Smooth muscle cell of the brain vasculature (primary cell): Measurements from ENCODE around the gene C11orf52.
"Not testable (repeated sequence)": the region's sequence is repeated elsewhere in the genome, so short reads cannot be mapped to it uniquely, and the experiment has no call there.

Source experiments
- DNase-seq: peaks from one replicate; pipeline ENCODE4 v3.0.0-alpha.2; 2012; ENCODE audit warnings: low read depth, low spot score

The C11orf52 gene, protein sequence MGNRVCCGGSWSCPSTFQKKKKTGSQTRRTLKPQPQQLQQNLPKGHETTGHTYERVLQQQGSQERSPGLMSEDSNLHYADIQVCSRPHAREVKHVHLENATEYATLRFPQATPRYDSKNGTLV

DNA sequence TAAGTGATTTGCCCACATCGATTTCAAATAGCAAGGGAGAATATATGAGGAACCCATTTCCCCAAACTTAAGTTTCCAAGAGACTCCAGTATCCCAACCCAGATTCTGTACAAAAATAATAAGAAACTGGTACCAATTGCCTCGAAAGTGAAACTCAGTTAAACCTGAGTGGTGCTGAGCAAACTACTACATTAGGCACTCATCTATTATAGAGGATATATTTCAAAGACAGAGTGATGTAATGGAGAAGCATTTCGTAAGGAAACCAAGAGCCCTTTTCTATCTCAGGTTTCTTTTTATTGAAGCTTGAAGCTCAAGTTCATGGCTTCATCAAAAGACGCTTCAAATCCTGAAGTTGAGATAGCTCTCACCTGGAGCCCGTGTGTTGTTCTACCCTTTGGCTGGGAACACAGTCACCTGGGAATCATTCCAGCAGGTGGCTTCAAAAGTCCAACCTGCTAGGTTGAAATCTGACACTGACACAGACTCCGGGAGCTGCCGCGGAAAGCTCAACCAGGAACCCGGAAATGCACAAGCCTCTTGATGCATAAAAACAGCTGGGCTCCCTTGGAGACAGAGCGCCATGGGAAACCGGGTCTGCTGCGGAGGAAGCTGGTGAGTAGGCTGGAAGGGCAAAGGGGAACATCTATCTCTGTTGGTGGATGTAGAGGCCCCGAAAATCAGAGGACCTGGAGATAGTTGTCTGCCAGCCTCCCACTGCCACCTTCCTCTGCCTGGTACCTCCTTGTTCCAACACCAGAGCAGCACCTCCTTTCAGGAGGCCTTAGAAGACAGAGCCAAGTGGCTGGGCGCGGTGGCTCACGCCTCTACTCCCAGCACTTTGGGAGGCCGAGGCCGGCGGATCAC is at the start of gene C11orf52:
Gene C11orf52, plus strand, starts transcription at position 524 of the 867 bp plus-strand sequence. Its CDS starts 60 bp downstream, at position 584.
- no peak for DNase-seq

GRCh38 chr11:111870113-111870512 is 48.6 kb upstream of the C11orf52 start:
- DNase-seq, result no peak

DNA sequence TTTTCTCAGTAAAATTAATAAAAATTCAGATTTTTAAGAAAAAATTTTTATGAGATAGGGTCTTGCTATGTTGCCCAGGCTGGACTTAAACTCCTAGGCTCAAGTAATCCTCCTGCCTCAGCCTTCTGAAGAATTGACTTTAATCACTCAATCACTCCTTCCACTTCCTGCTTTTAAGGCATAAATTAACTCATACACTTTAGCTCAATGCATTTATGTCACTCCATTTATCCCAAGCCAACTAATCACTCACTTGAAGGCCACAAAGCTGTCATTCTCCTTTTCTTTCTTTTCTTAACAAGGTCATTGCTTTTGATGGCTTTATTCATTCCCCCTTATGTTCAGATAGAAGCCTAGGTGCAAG is 48.2 kb upstream of the C11orf52 start:
- no peak for DNase-seq

DNA sequence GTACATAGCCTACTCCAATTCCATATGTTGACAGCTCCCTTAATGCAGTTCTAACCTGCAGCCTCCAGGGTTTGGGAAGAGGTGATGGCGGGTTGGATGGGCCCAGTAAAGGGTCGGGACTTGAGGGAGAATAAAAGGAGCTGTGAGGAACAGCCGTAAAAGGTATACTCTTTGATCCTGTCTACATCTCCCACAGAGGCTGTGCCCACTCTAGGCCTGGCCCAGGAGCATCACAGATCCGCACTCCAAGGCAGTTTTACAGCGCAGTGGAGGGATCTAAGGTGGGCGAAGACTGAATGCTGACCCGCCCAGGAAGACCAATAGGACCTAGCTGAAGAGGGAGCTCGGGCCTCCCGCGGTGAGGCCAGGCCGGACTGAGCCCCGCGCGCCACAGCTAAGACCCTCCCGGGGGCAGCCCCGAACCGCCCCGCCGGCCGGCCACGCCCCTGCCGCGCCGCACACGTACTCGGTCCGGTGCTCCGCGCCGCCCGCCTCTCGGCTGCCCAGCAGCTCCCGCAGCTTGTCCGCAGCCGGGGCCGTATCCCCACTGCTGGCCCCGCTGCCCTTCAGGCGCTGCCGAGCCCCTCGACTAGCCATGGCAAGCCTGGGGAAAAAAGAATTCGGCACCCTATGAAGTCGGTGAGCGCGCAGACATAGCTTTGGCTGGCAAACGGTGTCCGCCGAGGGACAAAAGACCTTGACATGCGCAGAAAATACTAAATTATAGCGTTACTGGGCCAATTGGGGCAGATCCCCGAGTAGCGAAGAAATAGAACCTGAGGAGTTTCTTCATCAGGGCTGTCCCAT is 47.6 kb upstream of the C11orf52 start, which contains the start of gene ALG9:
Gene ALG9, minus strand, starts transcription at position 696 of the 807 bp plus-strand sequence. Its CDS starts 99 bp downstream, at position 597.
- DNase-seq, result peak; percentile 46

DNA sequence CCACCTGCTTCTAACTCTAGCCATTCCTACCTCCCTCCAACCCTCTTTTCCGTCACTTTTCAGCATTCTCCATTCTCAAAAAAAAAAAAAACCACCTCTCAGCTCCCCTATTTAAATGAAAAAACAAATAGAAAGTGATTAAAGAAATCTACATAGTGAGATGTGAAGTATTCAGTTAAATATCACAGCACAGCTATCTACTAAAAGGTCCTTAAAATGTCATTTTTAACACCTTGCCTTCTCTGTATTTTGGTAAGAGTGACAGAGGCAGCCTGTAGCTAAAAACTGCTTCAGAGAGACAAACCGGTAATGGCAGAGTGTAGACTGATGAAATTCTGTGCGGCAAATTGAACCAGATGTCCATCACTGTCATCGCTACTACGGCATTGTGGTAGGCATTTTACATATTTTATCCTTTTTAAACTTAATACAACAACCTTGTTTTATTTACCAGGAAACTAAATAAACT is 47.0 kb upstream of the C11orf52 start:
- no peak for DNase-seq

- DNase-seq, result peak; percentile 1
Measured at GRCh38 chr11:111878385-111878848, 40.3 kb upstream of the C11orf52 start.

DNA sequence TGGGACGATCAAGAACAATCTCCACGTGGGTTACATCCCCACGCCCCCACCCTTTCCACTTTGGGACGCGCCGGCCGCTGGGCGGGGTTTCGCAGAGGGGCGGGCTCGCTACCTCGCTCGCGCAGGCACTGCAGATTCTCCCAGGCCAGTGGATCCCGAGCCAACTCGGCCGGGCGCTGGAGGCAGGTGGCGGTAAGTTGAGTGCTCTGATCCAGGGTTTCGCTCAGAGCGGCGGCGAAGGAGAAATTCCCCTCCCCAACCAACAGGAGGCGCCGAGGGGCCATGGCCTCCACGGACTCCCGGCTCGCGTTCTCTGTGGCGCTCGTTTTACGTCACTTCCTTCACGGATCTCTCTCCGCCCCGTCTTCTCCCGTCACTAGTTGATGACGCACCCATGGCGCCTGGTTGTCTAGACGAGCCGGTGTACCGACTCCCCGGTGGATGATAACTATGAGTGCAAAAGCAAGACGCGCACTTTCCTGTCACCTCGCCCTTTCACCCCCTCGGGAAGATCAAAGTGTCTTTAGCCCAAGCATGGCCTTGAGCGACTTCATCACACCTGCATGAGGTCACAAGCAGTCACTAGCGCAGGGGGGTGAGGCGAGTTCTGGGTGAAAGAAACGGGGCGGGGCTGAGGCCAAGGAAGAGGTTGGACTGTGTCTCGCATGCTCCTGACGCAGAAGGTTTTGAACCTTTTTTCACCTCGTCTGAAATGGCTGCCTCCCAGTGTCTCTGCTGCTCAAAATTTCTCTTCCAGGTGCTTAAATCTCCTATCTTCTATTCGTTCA is 39.7 kb upstream of the C11orf52 start, which contains the start of the genes CFAP68 and FDXACB1:
Gene CFAP68, plus strand, starts transcription at position 693 of the 788 bp plus-strand sequence. Its CDS starts 20 bp downstream, at position 713.
Gene FDXACB1, minus strand, starts transcription at position 317 of the 788 bp plus-strand sequence. Its CDS starts 33 bp downstream, at position 284.
- DNase-seq, result peak; percentile 95

DNA sequence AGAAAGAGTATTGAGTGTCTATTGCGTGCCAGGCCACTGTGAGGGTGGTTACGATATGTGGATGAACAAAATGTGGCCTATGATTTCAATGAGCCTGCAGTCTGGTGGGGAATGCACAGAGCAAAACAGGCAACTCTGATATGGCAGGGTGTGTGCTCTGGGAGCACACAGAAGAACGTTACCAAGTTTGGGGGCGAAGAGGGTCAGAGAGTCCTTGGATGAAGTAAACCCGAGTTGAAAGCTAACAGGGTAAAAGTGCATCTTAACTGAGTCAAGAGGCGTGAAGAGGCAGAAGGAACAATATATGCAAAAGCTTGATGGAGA is 39.1 kb upstream of the C11orf52 start:
- no peak for DNase-seq

GRCh38 chr11:111882202-111882601 is 36.5 kb upstream of the C11orf52 start:
- DNase-seq, result no peak

DNA sequence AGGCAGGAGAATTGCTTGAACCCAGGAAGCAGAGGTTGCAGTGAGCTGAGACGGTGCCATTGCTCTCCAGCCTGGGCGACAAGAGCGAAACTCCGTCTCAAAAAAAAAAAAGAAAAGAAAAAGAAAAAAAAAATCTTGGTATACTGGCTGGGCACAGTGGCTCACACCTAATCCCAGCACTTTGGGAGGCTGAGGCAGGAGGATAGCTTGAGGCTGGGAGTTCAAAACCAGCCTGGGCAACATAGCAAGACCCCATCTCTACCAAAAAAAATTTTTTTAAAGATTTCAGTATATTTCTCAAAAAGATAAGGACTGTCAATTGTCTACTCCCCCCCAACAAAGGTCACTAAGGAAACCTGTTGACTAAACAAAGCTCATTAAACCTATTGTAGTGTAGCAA is 33.7 kb upstream of the C11orf52 start:
- not testable (repeated sequence) for DNase-seq

DNA sequence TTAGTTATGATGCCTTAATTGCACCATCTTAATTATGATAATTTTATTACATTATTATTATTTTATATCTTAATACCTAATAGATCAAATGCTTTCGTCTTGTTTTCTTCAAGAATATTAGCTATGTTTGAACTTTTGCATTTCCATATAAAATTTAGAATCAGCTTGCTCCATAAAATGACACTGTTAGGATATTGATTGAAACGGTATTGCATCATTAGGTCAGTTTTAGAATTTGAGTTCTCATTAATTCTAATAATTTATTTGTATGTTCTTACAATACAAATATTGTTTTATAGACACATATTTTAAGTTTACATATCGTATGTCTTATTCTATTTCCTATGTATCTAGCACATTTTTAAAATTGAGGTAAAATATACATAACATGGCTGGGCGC is 32.7 kb upstream of the C11orf52 start:
- no peak for DNase-seq

- DNase-seq, result no peak
Measured at GRCh38 chr11:111886844-111887243, 31.9 kb upstream of the C11orf52 start.

- no peak for DNase-seq
Measured at GRCh38 chr11:111905411-111905810, 13.3 kb upstream of the C11orf52 start.

GRCh38 chr11:111906680-111907079 is 12.0 kb upstream of the C11orf52 start:
- DNase-seq, result no peak

DNA sequence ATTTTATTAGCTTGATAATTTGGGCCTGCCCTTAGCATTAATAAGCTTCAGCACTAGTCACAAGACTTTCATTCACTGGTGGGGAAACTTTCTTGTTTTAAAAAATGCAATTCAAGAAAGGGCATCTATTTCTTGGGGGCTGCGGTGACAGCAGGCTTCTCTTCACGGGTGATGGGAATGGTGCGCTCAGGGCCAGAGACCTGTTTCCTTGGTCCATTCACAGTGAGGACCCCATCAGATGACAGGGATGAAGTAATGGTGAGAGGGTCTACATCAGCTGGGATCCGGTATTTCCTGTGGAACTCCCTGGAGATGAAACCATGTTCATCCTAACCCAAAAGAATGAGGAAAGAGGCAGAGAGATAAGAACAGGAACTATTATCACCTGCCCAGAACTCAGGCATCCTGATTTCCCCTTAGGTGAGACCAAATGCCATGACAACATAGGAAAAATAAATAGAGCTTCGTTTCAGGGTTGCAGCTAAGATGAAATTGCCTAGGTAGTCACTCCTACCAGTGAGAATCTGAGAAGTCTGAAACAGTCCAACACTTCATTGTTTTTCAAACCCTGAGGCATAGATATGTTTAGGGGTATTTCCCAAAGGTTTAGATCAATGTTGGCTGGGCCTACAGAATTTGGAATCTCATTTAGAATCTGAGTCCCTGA is 9.9 kb upstream of the C11orf52 start:
- no peak for DNase-seq

DNA sequence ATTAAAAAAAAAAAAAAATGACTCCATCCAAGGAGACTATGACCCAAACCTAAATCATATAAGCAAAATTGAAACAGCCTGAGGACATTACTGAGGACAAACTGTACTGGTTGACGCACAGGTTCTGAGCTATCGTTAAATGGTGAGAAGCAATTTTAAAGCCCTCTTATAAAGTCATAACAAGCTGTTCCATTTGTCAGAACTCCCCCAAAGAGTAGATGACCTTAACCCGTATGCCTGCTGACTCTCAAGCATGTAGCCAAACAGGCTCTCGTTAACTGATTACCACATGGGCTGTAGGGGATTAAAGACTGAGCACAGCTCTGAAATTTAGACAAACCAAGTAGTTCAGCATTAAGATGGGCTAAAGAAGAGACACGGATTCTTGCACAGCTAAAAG is 9.3 kb upstream of the C11orf52 start:
- DNase-seq, result no peak

- DNase-seq, result no peak
Measured at GRCh38 chr11:111910676-111911562, 7.8 kb upstream of the C11orf52 start.

GRCh38 chr11:111911563-111912401 is 6.9 kb upstream of the C11orf52 start, which contains the start of gene CRYAB:
Gene CRYAB (minus strand): TSS chr11:111911770. CDS start chr11:111911724, 46 bp downstream.
- no peak for DNase-seq
